ENCODE measurements around the gene TMEM41B.
"Not testable (repeated sequence)": the region's sequence is repeated elsewhere in the genome, so short reads cannot be mapped to it uniquely, and the experiment has no call there.

TMEM41B gene, protein sequence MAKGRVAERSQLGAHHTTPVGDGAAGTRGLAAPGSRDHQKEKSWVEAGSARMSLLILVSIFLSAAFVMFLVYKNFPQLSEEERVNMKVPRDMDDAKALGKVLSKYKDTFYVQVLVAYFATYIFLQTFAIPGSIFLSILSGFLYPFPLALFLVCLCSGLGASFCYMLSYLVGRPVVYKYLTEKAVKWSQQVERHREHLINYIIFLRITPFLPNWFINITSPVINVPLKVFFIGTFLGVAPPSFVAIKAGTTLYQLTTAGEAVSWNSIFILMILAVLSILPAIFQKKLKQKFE

GRCh38 chr11:9314291-9315077, at the start of gene TMEM41B:
Gene TMEM41B, minus strand, starts transcription at chr11:9314593. Its CDS starts 152 bp downstream, at chr11:9314441.
- peak; percentile 99 for DNase-seq

GRCh38 chr11:9362393-9362863, 48.0 kb upstream of the TMEM41B start:
- DNase-seq = no peak

- DNase-seq = not testable (repeated sequence)
These were observed 46.6 kb upstream of the TMEM41B start for GRCh38 chr11:9360862-9361622.

- no peak for DNase-seq
These were observed 42.6 kb upstream of the TMEM41B start for GRCh38 chr11:9357041-9357440.

GRCh38 chr11:9351321-9351881, 37.0 kb upstream of the TMEM41B start:
- no peak for DNase-seq

GRCh38 chr11:9347779-9348178, 33.4 kb upstream of the TMEM41B start:
- not testable (repeated sequence) for DNase-seq

GRCh38 chr11:9347100-9347499, 32.7 kb upstream of the TMEM41B start:
- no peak for DNase-seq

- DNase-seq = no peak
These were observed 29.8 kb upstream of the TMEM41B start for GRCh38 chr11:9344061-9344680.

DNA sequence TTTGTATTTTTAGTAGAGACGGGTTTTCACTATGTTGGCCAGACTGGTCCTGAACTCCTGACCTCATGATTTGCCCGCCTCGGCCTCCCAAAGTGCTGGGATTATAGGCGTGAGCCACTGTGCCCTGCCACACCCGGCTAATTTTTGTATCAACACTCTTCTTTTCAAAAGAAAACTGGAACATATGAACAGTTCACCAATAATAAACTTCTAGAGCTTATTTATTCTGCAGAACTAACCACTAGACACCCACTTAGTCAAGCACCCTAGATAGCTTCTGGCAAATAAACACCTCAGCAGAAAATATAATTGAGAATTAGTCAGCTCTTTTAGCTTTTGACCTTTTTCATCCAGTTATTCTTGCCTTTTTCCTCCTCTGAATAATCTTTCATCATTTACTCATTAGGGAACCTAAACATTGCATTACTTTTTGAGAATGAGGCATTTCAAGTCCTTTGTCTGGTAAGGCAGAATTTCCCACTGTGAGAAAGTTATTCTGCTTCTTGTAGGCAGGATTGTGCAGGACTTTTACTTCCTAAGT, 27.3 kb upstream of the TMEM41B start:
- no peak for DNase-seq

DNA sequence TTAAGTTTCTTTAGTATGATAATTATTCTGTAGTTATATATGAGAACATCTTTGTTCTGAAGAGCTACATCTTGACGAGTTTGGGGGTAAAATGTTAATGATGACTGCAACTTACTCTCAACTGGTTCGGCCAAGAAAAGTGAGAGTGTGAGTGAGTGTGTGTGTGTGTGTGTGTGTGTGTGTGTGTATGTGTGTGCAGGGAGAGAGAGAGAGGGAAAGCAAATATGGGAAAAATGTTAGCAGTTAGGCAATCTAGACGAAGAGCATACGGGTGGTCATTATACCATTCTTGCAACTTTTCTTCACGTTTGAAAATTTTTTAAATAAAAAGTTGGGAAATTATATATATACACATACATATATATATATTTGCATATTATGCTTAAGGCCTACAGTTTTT, 18.3 kb upstream of the TMEM41B start:
- no peak for DNase-seq

DNA sequence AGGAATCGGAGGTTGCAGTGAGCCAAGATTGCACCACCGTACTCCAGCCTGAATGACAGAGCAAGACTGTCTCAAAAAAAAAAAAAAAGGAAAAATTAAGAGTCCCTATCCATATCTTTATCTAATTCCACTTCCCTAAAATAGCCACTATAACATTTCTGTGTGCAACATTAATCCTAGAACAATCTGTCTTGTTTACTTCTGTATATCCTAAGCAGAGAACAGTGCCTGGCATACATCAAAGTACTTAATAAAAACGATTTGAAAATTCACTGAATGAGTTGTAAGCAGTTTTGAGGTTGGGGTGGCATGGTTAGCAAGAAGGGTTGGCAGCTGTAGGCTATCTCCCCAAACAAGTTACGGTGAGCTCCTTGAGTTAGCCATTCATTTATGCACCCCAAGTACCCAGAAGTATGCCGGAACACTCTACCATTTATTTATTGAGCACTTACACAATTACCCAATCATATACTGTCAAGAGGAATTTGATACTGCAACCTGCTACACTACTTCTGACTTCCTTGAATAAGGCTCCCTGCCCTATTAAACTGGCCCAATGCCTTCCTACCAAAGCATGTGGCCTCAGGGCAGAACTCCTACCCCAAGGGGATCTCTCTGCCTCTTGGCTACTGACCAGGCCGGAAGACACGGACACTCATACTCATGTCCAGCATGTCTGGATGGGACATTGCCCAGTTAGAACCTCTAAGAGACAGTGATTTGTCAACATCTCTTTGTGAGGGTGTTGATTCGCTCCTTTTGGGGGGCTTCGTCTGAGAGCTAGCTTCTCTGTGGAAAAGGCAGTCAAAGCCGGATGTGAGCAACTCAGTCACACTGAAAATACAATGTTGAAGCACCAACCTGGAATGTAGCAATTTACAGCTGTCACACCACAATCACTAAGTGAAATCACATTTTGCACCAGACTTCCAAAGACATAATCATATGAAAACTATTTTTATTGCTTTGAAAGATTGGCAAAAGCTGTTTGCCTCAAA, 16.3 kb upstream of the TMEM41B start:
- no peak for DNase-seq

GRCh38 chr11:9320047-9320446, 5.7 kb upstream of the TMEM41B start:
- DNase-seq = no peak

GRCh38 chr11:9319377-9320001, 5.1 kb upstream of the TMEM41B start:
- DNase-seq = not testable (repeated sequence)

- DNase-seq = not testable (repeated sequence)
These were observed 4.3 kb upstream of the TMEM41B start for GRCh38 chr11:9318442-9319376.

DNA sequence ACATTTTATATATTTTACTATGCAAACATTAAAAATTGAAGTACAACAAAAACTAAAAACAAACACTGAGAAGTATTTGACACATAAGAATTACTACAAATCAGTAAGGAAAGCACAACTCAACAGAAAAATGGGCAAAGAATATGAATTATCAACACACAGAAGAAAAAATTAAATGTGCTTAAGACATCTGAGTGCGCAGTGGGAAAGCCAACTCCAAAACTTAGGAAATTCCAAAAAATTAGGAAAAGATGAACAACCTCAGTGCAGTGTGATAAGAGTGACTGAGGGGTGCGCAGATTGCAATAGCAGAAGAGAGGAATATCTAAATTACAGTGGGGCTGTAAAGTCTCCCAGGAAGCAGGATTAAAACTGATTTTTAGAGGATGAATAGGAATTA, 1.9 kb upstream of the TMEM41B start:
- no peak for DNase-seq

GRCh38 chr11:9315078-9315688, 790 bp upstream of the TMEM41B start:
- no peak for DNase-seq

GRCh38 chr11:9313648-9314290, 624 bp downstream of the TMEM41B start:
- DNase-seq = peak; percentile 14

GRCh38 chr11:9310485-9311090, 3.8 kb downstream of the TMEM41B start:
- DNase-seq = no peak
